NOMO-1 (cell line): Measurements from ENCODE around the gene MAP2K5.
A peak's percentile ranks its signal among the peaks of the same experiment; 100 is the strongest.

Experiments used
- DNase-seq, 2 experiments: peaks; one replicate each; lab custom pipeline; 2025; ENCODE audit not compliant: unreplicated experiment in 2 of 2; lab: John Stamatoyannopoulos, UW

Gene MAP2K5

GRCh38 chr15:67745073-67746006 lies 202.8 kb downstream of the MAP2K5 start:
- peak in 1 of 2 experiments; percentile 54 for DNase-seq

GRCh38 chr15:67746022-67746421 lies 203.5 kb downstream of the MAP2K5 start:
- DNase-seq, result peak; percentile 32 to 87

DNA sequence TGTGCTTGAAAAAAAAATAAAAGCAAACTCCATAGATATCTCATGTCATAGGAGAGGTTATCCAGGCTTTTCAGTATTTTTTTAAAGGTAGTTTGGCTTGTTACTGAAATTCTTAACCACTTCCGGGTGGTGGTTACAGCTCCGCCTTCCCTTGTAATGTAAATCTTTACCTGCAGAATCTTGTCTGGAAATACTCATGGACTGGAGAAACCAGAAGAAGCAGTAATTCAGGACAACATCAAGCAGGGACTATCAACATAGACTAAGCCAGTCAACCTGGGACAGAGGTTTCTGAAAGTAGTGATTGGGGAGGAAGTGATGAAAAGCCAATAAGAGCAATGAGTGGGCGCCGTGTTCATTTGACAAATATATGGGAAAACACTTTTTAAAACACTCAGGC lies 203.9 kb downstream of the MAP2K5 start:
- DNase-seq, result no peak

- no peak for DNase-seq
Observed at GRCh38 chr15:67747921-67748320, 205.4 kb downstream of the MAP2K5 start.

DNA sequence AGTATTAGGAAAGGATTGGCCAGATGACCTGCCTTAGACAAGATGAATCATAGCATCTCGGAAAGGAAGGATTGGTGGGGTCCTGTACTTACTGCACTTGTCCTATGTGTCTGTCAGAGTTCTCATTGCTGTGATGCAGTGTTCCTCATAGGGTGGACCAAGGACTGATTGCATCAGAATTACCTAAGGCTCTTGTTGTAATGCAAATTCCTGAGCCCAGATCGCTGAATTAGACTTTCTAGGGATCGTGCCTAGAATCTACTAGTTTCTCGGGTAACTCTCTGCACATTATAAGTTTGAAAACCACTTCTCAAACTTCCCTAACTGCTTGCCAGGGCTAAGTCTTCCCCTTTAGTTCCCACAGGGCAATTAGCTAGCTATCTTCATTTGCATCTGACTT lies 207.9 kb downstream of the MAP2K5 start:
- peak in 1 of 2 experiments; percentile 50 for DNase-seq

GRCh38 chr15:67753891-67754290 lies 211.4 kb downstream of the MAP2K5 start:
- peak in 1 of 2 experiments; percentile 58 for DNase-seq

DNA sequence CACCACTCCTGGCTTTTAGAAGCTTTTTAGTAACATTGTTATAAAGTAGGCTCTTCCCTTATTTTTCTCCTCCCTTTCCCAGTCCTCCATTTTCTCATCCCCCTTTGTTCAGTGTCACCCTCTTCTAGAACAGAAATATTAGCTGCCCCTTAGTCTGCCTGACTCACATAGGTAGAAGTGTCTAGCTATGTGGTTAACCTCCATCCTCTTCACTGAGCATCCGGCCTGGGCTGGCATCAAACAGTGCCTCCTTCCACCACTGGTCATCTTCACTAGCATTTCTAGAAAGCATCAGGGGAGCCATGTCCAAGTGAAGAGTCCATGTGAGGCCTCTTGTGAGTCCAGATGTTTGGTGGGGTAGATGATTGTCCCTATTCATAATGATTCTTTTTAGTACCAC lies 212.8 kb downstream of the MAP2K5 start:
- DNase-seq, result no peak

- no peak for DNase-seq
Observed at GRCh38 chr15:67755936-67756335, 213.4 kb downstream of the MAP2K5 start.

GRCh38 chr15:67758619-67759300 lies 216.3 kb downstream of the MAP2K5 start:
- DNase-seq, result no peak

DNA sequence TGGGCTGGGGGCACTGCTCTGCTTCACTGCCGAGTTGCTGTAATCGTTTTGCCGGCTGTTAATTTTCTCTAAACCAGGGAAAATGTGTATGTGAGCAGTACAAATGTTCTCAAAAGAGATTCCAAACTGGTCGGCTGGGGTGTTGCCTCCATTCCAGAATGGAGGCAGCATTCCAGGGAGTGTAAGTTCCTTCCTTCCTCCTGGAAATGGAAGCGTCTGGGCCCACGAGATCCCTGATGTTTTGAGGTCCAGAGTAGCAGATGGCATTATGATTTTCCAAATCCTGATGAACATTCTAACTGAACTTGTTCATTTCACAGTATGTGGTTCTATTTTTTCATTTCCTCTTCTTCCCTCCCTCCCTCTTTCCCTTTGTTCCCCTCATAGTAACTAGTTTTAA lies 218.4 kb downstream of the MAP2K5 start:
- DNase-seq, result no peak

DNA sequence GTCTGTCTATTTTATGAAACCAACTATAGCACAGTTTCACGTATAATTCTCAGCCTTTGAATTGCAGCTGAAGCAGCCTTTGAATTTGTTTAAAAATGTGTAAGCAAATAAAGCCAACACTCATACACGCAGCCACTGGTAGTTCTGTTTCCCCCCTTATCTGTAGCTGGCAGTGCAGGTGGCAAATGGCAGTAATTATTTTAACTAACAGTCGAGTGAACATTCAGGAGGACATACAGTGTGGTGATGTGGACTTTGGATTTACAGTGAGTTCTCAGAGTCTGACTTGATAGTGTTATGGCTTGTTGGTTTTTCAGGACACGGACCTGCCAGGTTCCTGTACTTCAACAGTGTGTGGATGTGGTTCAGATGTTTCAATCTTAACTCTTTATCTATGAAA lies 218.8 kb downstream of the MAP2K5 start:
- DNase-seq, result no peak

- no peak for DNase-seq
Observed at GRCh38 chr15:67762610-67763368, 220.3 kb downstream of the MAP2K5 start.

GRCh38 chr15:67765701-67766100 lies 223.2 kb downstream of the MAP2K5 start:
- DNase-seq, result no peak

GRCh38 chr15:67766968-67767367 lies 224.5 kb downstream of the MAP2K5 start:
- DNase-seq, result peak; percentile 53 to 57

- no peak for DNase-seq
Observed at GRCh38 chr15:67768313-67768977, 225.9 kb downstream of the MAP2K5 start.

- DNase-seq, result no peak
Observed at GRCh38 chr15:67769497-67770357, 227.2 kb downstream of the MAP2K5 start.

DNA sequence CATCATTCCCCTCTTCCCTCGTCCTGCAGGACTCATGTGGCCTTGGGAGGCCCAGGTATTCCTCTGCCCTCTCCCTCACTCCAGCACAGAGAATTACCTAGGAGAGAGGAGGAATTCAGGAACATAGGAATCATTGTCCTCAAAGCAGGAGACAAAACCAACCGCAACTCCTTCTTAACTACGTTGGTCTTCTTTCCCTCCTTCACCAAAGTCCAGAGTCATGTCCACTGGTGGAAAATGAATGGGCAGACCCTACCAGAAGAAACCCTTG lies 227.8 kb downstream of the MAP2K5 start:
- no peak for DNase-seq

DNA sequence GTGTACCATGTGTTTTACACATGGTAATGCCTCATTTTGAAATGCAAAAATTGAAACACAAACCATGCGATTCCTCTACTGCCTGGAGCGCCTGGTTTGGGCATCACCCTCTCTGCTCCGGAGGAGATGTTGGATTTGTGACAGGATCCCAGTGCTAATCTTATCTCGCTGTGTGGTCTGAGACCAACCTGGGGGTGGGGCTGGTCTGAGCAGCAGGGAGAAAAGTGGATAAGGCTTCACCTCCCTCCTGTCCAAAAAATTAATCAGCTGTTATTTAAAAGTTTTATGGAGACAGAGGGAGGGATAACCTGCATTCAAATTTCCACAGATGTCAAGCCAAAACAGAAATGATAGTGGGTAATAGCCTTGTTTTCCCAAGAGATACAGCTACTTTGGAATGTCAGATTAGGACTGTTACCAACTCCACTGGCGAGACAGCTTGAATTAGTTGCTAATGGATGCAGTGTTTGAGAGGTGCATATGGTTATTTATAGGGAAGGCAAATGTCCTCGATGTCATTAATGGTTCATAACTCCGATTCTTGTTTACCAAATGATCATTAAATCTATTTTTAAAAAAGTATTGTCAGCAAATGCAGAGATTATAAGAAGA lies 228.8 kb downstream of the MAP2K5 start:
- DNase-seq, result no peak

DNA sequence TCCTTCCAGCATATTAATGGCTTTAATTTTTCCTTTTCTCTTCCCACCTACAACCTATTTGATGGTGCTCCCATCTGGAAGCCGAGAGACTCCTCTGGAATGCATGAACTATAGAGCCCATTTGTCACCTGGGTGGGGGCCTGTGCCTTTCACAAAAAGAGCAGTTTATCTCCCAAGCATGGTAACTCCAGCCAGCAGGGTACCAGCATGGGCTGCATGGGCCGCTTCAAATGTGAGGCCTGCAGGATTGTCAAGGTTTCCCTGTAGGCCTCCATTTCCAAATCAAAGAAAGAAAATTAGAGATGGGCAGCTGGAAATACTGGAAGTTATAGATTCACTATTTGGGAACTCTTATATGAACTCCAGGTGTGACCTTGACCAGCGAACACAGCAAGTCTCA lies 232.1 kb downstream of the MAP2K5 start:
- no peak for DNase-seq

- no peak for DNase-seq
Observed at GRCh38 chr15:67775250-67775649, 232.7 kb downstream of the MAP2K5 start.
